Omental fat pad (tissue), 4 donors: ENCODE results near the gene ADNP2. TPM values are rescaled to one million over a fixed set of nuclear protein-coding genes. Genes with fewer than 3 reads are reported as not detected.

Experiments used
- ATAC-seq: fragments of 150-250 bp; one replicate; pipeline ENCODE4 v1.9.1; 2016; ENCODE audit warnings: mild to moderate bottlenecking, moderate library complexity; ENCODE audit not compliant: low FRiP score
- DNase-seq: peaks from one replicate; pipeline ENCODE4 v3.0.0-alpha.2; 2019; ENCODE audit warnings: low spot score
- total RNA-seq, 4 donors: library from RNA; depleted of rRNA; stranded (reverse); fragments of >200 nt; gene quantifications; one replicate each; pipeline ENCODE4 v1.1.0, GENCODE V29; 2016
- TF ChIP-seq, protein P1 (sequence below), 3 donors: fragments of 450-650 bp; IDR thresholded peaks; one replicate each; pipeline ENCODE4 v1.5.1; 2016 to 2017; ENCODE audit warnings: antibody characterized with exemption in 3 of 3, mild to moderate bottlenecking in 3 of 3, moderate library complexity in 2 of 3

The ADNP2 gene
- total RNA-seq, 4 donors from 2014 or later = 13.2 to 22.6 (median 16.1) TPM

DNA sequence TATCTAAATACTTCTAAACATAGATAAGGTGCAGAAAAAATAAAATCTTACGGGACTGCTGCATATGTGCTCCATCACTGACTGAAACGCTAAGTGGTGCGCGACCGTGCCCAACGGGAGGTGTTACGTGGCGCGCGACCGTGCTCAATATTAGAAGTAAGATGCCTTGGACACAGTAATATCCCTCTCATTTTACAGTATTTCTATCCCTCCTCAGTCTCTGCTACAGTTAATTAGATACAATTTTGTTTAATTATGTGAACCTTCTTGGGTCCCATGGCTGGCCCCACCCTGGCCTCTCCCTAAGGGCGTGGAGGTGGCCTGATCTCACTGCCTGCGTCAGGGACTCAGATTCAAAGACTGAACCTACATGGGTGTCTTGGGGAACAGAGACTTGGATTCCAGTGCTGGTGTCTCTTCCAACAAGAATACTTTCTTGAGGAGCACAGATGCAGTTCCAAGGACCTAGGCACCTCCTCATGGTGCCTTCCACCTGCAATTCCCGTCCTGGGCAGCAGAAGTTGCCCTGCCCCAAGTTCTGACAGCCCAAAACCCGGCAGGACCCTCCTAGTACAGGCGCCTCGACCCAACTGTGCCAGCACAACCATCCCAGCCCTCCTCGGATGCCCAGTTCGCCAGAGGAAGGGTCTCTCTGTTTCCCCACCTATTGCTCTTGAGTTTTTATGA is 79.0 kb downstream of the ADNP2 start:
- TF ChIP-seq, protein P1, sequence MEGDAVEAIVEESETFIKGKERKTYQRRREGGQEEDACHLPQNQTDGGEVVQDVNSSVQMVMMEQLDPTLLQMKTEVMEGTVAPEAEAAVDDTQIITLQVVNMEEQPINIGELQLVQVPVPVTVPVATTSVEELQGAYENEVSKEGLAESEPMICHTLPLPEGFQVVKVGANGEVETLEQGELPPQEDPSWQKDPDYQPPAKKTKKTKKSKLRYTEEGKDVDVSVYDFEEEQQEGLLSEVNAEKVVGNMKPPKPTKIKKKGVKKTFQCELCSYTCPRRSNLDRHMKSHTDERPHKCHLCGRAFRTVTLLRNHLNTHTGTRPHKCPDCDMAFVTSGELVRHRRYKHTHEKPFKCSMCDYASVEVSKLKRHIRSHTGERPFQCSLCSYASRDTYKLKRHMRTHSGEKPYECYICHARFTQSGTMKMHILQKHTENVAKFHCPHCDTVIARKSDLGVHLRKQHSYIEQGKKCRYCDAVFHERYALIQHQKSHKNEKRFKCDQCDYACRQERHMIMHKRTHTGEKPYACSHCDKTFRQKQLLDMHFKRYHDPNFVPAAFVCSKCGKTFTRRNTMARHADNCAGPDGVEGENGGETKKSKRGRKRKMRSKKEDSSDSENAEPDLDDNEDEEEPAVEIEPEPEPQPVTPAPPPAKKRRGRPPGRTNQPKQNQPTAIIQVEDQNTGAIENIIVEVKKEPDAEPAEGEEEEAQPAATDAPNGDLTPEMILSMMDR (IDR thresholded peaks at IDR 0.05) = no peak
- ATAC-seq (no peak), DNase-seq (no peak)

DNA sequence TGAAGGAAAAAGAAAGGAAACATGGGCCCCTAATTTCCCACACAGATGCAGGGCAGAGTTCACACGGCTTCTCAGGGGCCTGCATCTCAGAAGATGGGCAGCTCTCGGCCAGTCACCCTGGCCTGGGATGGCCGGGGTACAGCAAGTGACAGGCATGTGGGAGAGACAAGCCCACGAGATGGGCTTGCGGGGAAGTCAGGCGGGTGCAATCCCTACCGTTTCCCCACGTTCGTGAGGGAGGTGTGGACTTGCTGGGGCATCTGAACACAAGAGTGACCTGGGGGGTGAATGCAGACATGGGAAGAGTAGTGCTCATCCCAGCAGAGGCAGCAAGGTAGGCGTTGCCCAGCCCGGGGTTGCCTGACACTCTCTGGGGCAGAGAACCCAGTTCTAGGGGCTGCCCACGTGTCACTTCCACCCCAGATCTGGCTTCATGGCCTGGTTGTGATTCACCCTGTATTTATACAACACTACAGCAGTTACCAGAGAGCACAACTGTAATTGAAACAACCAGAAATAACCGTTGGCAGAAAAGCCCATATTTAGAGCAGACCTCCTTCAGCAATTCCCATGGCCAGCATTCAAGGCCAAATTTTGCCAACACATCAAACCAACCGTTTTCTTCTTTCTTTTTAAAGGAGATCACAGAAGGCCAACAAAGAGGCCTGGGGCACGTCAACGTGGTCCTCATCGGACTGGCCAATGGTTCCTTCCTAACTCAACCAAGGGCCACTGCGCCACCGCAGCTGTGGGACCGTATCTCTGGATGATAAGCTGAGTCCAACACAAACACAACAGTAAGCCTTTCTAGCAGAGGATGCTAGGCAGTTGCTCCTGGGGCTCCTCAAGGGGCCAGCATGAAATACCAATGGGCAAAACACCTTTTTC is 79.8 kb downstream of the ADNP2 start:
- DNase-seq (no peak), ATAC-seq (peak; percentile 9)
- TF ChIP-seq, protein P1 (IDR thresholded peaks at IDR 0.05) = no peak

DNA sequence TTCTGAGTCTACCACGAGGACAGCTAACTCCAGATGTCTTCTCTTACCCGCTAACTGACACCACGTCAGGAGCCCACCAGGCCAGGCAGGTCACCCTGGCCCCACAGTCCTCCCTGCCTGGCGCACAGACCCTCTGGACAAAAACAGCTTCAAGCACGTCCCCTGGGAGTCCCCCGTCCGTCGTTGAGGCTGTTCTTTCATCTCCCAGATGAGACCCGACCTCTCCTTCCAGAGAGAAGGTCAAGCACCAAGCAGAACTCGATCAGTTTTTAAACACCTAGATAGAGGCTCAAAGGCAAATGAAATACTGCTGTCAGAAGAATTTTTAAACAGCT is 80.4 kb downstream of the ADNP2 start:
- DNase-seq (no peak), ATAC-seq (no peak)
- TF ChIP-seq, protein P1 (IDR thresholded peaks at IDR 0.05) = no peak

Other genes with a start within 250 kb of the ADNP2 start
- gene SLC66A2, start 157.6 kb upstream of the ADNP2 start, total RNA-seq = 100 to 1,000 TPM in 2 of 4 donors, 10 to 100 TPM in 2; 69.4 to 176 (median 103) TPM
- gene HSBP1L1, start 144.6 kb upstream of the ADNP2 start, total RNA-seq = 10 to 100 TPM; 13.2 to 20.1 (median 17.3) TPM
- gene TXNL4A, start 120.7 kb upstream of the ADNP2 start, total RNA-seq = 10 to 100 TPM; 18.0 to 47.6 (median 33.6) TPM
- gene RBFA, start 74.8 kb upstream of the ADNP2 start, total RNA-seq = 10 to 100 TPM; 26.3 to 45.3 (median 32.8) TPM
- gene PARD6G, start 138.3 kb downstream of the ADNP2 start, total RNA-seq = 1 to 10 TPM; 2.1 to 8.5 (median 3.4) TPM